ENCODE measurements around the gene FAM120A.
A peak's percentile ranks its signal among the peaks of the same experiment; 100 is the strongest.

Gene FAM120A

DNA sequence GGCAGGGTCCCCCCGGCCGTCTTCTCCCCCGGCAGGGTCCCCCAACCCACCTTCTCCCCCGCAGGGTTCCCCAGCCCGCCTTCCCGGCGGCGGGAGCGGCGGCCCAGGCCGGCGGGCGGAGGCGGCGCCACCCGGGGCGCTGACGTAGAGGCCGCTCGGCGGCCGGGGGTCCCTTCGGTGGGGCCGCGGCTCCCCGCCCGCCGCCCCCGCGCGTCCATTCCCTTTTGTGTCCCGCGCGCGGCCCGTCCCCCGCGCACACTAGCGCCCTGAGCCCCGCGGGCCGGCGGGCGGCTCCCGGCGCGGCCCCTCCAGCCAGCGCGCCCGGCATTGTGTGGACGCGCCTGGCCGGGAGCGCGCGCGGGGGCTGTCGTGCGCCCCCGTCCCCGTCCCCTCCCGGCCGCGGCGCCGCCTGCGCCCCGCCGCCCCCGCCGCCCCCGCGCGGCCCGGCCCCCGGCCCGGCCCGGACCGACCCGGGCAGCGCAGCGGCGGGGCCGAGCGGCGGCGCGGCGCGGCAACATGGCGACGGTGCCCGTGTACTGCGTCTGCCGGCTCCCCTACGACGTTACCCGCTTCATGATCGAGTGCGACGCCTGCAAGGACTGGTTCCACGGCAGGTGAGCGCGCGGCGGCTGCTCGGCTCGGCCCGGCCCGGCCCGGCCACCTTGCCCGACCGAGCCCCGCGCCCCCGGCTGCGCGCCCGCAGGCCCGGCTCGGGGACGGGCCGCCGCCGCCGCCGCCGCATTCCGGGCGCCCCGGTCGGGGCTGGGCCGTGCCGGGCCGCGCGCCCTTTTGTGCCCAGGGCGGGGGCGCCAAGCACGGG, 125.0 kb downstream of the FAM120A start, which contains the start of gene PHF2:
TSS of gene PHF2 (plus strand) at position 327 of the 820 bp plus-strand sequence. CDS start at position 517, 190 bp downstream.
- H3K4me3 ChIP-seq (ENCODE audit: low read length) = peak within 1 kb of the TSS; percentile 94
- peaks cover 26% of the 10 kb centered on the region for H3K4me1 ChIP-seq (ENCODE audit: control insufficient read depth, insufficient read depth, low read length)
- H3K27me3 ChIP-seq (ENCODE audit: control insufficient read depth, insufficient read depth, low read length) = no peaks in the 10 kb centered on the region
- no peaks in the 10 kb centered on the region for H3K9me3 ChIP-seq (replicated peaks; ENCODE audit: low read length)
- H3K9ac ChIP-seq (ENCODE audit: low read depth, low read length) = peak within 1 kb of the TSS; percentile 91
- peak within 1 kb of the TSS; percentile 99 for H3K4me2 ChIP-seq (ENCODE audit: low read length)
- H3K36me3 ChIP-seq (ENCODE audit: insufficient read depth, low read length) = no peaks in the 10 kb centered on the region

DNA sequence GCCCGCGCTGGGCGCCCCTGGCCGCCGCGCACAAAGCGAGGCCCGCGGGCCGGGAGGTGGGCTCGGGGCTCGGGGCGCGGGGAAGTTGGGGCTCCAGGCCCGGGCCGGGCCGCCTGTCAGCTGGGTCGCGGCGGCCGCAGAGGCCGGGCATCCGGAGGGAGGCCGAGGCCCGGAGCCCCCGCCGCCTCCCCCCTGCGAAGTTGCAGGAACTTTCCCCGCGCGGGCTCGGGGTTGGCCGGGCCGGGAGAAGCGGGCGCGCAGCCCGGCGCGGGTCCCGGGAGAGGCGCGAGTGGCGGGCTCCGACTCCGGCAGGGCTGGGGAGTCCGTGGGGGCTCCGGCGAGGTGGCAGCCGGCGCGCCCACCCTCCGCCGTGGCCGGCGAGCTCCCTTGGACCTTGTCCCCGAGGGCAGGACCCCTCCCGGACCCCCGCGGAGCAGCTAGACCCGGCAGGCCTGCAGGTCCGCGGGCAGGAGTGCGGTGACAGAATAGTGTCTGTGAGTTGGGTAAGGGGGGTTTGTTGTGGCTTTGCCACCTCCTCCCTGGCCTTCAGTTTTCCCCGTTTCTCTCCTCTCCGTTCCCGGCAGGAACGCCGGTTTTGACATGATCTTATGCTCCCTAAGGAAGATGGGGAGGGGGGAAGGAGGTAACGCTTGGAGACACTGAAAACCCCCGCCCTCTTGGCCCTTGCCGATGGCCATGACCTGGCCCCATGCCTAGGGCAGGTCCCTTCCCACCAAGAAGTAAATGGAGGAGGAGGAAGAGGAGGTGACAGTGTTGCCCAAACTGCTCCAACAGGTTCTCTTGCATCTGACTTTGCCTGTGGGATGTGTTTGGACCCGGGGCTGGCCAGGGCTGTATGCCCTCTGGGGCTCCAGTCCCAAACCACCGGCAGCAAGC, 125.8 kb downstream of the FAM120A start:
- peak overlapping the region; percentile 83 for H3K9ac ChIP-seq (ENCODE audit: low read depth, low read length)

DNA sequence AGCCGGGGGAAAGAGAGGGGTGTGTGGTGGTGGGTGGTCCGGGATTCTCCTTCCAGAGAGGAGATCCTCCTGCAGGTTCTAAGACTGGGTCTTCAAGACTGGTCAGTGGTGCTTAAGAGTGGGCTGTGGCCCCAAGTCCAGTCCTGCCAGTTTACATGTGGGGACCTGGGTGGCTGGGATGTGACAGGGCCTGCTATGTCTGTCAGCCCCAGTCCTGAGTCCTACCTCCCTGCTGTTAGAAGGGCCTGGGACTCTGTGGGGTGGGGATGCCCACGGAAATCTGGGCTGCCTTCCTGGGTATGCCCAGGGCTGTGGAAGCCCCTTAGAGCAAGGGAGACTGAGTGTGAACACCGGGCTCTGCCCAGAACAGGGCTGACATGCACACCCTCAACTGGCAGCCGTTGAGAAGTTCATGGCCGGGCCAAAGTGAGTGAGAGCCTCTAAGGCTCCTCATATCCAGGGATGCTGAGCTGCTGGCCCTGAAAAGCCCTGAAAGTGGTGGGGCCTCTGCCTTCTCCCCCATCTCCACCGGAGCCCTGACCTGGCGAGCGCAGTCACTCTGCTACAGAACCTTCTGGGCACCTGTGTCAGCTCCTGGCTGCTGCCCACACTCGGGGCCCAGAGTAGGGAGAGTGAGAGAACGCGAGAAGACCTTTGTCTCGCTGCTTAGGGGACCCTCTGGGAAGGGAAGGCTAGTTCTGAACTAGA, 126.6 kb downstream of the FAM120A start:
- peak overlapping the region; percentile 95 for H3K4me2 ChIP-seq (ENCODE audit: low read length)
- no peaks in the 10 kb centered on the region for H3K36me3 ChIP-seq (ENCODE audit: insufficient read depth, low read length)
- no peaks in the 10 kb centered on the region for H3K9me3 ChIP-seq (replicated peaks; ENCODE audit: low read length)
- peaks cover 33% of the 10 kb centered on the region for H3K4me1 ChIP-seq (ENCODE audit: control insufficient read depth, insufficient read depth, low read length)
- H3K27me3 ChIP-seq (ENCODE audit: control insufficient read depth, insufficient read depth, low read length) = no peaks in the 10 kb centered on the region
- peak overlapping the region; percentile 83 for H3K9ac ChIP-seq (ENCODE audit: low read depth, low read length)
- peak overlapping the region; percentile 75 for H3K4me3 ChIP-seq (ENCODE audit: low read length)

More for the DNA sequence above, 125.8 kb downstream of the FAM120A start:
- no peaks in the 10 kb centered on the region for H3K27me3 ChIP-seq (ENCODE audit: control insufficient read depth, insufficient read depth, low read length)
- peaks cover 30% of the 10 kb centered on the region for H3K4me1 ChIP-seq (ENCODE audit: control insufficient read depth, insufficient read depth, low read length)
- H3K9me3 ChIP-seq (replicated peaks; ENCODE audit: low read length) = no peaks in the 10 kb centered on the region
- peak overlapping the region; percentile 95 for H3K4me2 ChIP-seq (ENCODE audit: low read length)
- no peaks in the 10 kb centered on the region for H3K36me3 ChIP-seq (ENCODE audit: insufficient read depth, low read length)
- H3K4me3 ChIP-seq (ENCODE audit: low read length) = peak overlapping the region; percentile 75

GRCh38 chr9:93578844-93579243, 127.4 kb downstream of the FAM120A start:
- Histone ChIP-seq H3K4me1 (ENCODE audit: control insufficient read depth, insufficient read depth, low read length) (peaks cover 33% of the 10 kb centered on the region), H3K27me3 (ENCODE audit: control insufficient read depth, insufficient read depth, low read length) (no peaks in the 10 kb centered on the region), H3K36me3 (ENCODE audit: insufficient read depth, low read length) (no peaks in the 10 kb centered on the region), H3K4me2 (ENCODE audit: low read length) (peak overlapping the region; percentile 95), H3K9ac (ENCODE audit: low read depth, low read length) (peak overlapping the region; percentile 12), H3K4me3 (ENCODE audit: low read length) (no peak overlapping the region), H3K9me3 (replicated peaks; ENCODE audit: low read length) (no peaks in the 10 kb centered on the region)

GRCh38 chr9:93579711-93580516, 128.4 kb downstream of the FAM120A start:
- Histone ChIP-seq H3K9ac (ENCODE audit: low read depth, low read length) (no peak overlapping the region), H3K4me2 (ENCODE audit: low read length) (no peak overlapping the region), H3K4me3 (ENCODE audit: low read length) (no peak overlapping the region), H3K36me3 (ENCODE audit: insufficient read depth, low read length) (no peaks in the 10 kb centered on the region), H3K27me3 (ENCODE audit: control insufficient read depth, insufficient read depth, low read length) (no peaks in the 10 kb centered on the region), H3K9me3 (replicated peaks; ENCODE audit: low read length) (no peaks in the 10 kb centered on the region), H3K4me1 (ENCODE audit: control insufficient read depth, insufficient read depth, low read length) (peaks cover 32% of the 10 kb centered on the region)

- no peaks in the 10 kb centered on the region for H3K27me3 ChIP-seq (ENCODE audit: control insufficient read depth, insufficient read depth, low read length)
- H3K4me1 ChIP-seq (ENCODE audit: control insufficient read depth, insufficient read depth, low read length) = peaks cover 26% of the 10 kb centered on the region
- no peak overlapping the region for H3K4me3 ChIP-seq (ENCODE audit: low read length)
- H3K4me2 ChIP-seq (ENCODE audit: low read length) = no peak overlapping the region
- no peak overlapping the region for H3K9ac ChIP-seq (ENCODE audit: low read depth, low read length)
- H3K9me3 ChIP-seq (replicated peaks; ENCODE audit: low read length) = no peaks in the 10 kb centered on the region
- no peaks in the 10 kb centered on the region for H3K36me3 ChIP-seq (ENCODE audit: insufficient read depth, low read length)
These were observed 129.3 kb downstream of the FAM120A start for GRCh38 chr9:93580654-93581380.

GRCh38 chr9:93582115-93582514, 130.6 kb downstream of the FAM120A start:
- Histone ChIP-seq H3K4me1 (ENCODE audit: control insufficient read depth, insufficient read depth, low read length) (peaks cover 26% of the 10 kb centered on the region), H3K27me3 (ENCODE audit: control insufficient read depth, insufficient read depth, low read length) (no peaks in the 10 kb centered on the region), H3K36me3 (ENCODE audit: insufficient read depth, low read length) (no peaks in the 10 kb centered on the region), H3K9ac (ENCODE audit: low read depth, low read length) (no peak overlapping the region), H3K4me2 (ENCODE audit: low read length) (peak overlapping the region; percentile 0), H3K4me3 (ENCODE audit: low read length) (no peak overlapping the region), H3K9me3 (replicated peaks; ENCODE audit: low read length) (no peaks in the 10 kb centered on the region)

GRCh38 chr9:93582550-93582949, 131.1 kb downstream of the FAM120A start:
- H3K9me3 ChIP-seq (replicated peaks; ENCODE audit: low read length) = no peaks in the 10 kb centered on the region
- H3K27me3 ChIP-seq (ENCODE audit: control insufficient read depth, insufficient read depth, low read length) = no peaks in the 10 kb centered on the region
- no peak overlapping the region for H3K4me3 ChIP-seq (ENCODE audit: low read length)
- no peaks in the 10 kb centered on the region for H3K36me3 ChIP-seq (ENCODE audit: insufficient read depth, low read length)
- peaks cover 26% of the 10 kb centered on the region for H3K4me1 ChIP-seq (ENCODE audit: control insufficient read depth, insufficient read depth, low read length)
- no peak overlapping the region for H3K4me2 ChIP-seq (ENCODE audit: low read length)
- H3K9ac ChIP-seq (ENCODE audit: low read depth, low read length) = no peak overlapping the region

- no peak overlapping the region for H3K4me2 ChIP-seq (ENCODE audit: low read length)
These were observed 133.8 kb downstream of the FAM120A start for GRCh38 chr9:93585259-93585658.

GRCh38 chr9:93585695-93586094, 134.2 kb downstream of the FAM120A start:
- Histone ChIP-seq H3K4me2 (ENCODE audit: low read length) (no peak overlapping the region), H3K36me3 (ENCODE audit: insufficient read depth, low read length) (no peaks in the 10 kb centered on the region), H3K9me3 (replicated peaks; ENCODE audit: low read length) (no peaks in the 10 kb centered on the region), H3K27me3 (ENCODE audit: control insufficient read depth, insufficient read depth, low read length) (no peaks in the 10 kb centered on the region), H3K9ac (ENCODE audit: low read depth, low read length) (no peak overlapping the region), H3K4me3 (ENCODE audit: low read length) (no peak overlapping the region), H3K4me1 (ENCODE audit: control insufficient read depth, insufficient read depth, low read length) (peaks cover 29% of the 10 kb centered on the region)

More at GRCh38 chr9:93585259-93585658, 133.8 kb downstream of the FAM120A start:
- Histone ChIP-seq H3K4me1 (ENCODE audit: control insufficient read depth, insufficient read depth, low read length) (peaks cover 30% of the 10 kb centered on the region), H3K4me3 (ENCODE audit: low read length) (no peak overlapping the region), H3K9me3 (replicated peaks; ENCODE audit: low read length) (no peaks in the 10 kb centered on the region), H3K36me3 (ENCODE audit: insufficient read depth, low read length) (no peaks in the 10 kb centered on the region), H3K9ac (ENCODE audit: low read depth, low read length) (no peak overlapping the region), H3K27me3 (ENCODE audit: control insufficient read depth, insufficient read depth, low read length) (no peaks in the 10 kb centered on the region)

Measured in skeletal muscle satellite cell (primary cell).